ENCODE measurements around the gene TLL1. TPM values are rescaled to one million over a fixed set of nuclear protein-coding genes. Genes with fewer than 3 reads are reported as not detected.

Gene TLL1
- total and polyA plus RNA-seq, 2 of the 13 experiments (the other 11 are each of a cell fraction or from before 2014, with no cell fraction given) = not detected

DNA sequence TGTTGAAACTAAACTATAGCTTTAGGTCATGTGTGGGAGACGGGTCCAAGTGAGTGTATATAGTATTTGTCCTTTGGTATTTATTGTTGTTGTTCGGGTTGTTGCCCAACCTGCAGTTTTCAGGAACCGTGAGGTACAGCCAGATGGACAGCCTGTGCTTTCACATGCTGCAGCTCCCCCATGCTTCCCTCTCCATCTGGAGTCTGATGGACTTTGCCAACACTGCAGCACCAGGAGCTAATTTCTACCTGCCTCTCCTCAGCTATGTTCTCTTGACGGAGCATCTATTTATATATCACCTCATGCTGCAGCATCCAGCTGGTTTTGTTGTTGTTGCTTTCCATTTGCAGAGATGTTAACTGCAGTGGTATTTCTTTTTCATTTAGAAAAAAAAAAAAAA, 80.1 kb downstream of the TLL1 start:
- no peaks in the 10 kb centered on the region for H3K4me1 ChIP-seq (ENCODE audit: insufficient read depth, low read length)
- BruUV-seq (replicated peaks) = no TSS peak

DNA sequence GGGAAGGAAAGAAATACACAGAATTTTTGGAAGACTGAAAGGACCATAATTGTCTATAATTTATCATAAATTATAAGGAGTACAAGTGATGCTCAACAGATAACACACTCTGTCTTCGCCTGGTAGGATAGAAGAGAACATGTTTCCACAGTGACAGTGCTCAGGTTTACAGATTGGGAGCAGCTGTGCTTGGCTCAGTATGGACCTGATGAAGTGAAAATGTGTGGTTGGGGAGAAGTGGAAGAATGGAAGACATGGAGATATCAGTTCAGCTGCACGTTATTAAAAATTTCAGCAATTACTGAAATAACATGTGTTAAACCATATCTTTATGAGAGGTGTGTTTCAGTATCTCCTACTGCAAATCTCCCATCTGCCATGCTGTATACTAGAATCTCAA, 90.6 kb downstream of the TLL1 start:
- no peaks in the 10 kb centered on the region for H3K36me3 ChIP-seq (replicated peaks in 1 of 2; ENCODE audit: control insufficient read depth in 1 of 2, insufficient read depth in 2 of 2, low read length in 2 of 2)
- no peak for ATAC-seq
- in situ Hi-C loops (cut with HindIII; ENCODE audit: extremely low pct_ligation_motif_present, low pct_unique_long_range_greater_than_20kb) = no loop called here
- WGBS (ENCODE audit: low lambda C conversion rate) = 0% methylated on average over 2 of the region's 2 CpGs
- no peak overlapping the region for H3K4me2 ChIP-seq (ENCODE audit: low read depth, low read length)
- H3K27ac ChIP-seq (ENCODE audit: extremely low read length, insufficient read depth, low read length) = no peak overlapping the region
- no peak overlapping the region for H2AFZ ChIP-seq (ENCODE audit: low read length)
- no peak for FAIRE-seq
- intact Hi-C loops (cut with micrococcal nuclease; ENCODE audit: unreplicated experiment) = no loop called here
- H3K4me1 ChIP-seq (ENCODE audit: insufficient read depth, low read length) = no peaks in the 10 kb centered on the region
- H3K27me3 ChIP-seq (ENCODE audit: control insufficient read depth in 1 of 2, insufficient read depth in 2 of 2, low read length in 2 of 2) = no peaks in the 10 kb centered on the region
- H3K79me2 ChIP-seq (ENCODE audit: insufficient read depth, low read length) = no peaks in the 10 kb centered on the region
- H3K4me3 ChIP-seq (replicated peaks in 1 of 3; ENCODE audit: insufficient read depth in 1 of 3, low read depth in 2 of 3, low read length in 3 of 3) = no peak overlapping the region
- DNase-seq (ENCODE audit: low spot score) = no peak
- POLR2A ChIA-PET = no interaction called here
- no peaks in the 10 kb centered on the region for H3K9me3 ChIP-seq (ENCODE audit: low read length)
- no peak overlapping the region for H3K9ac ChIP-seq (ENCODE audit: insufficient read depth, low read depth, low read length)
- no peaks in the 10 kb centered on the region for H4K20me1 ChIP-seq (ENCODE audit: insufficient read depth, low read length)
- CTCF ChIA-PET (ENCODE audit: low intra/inter-chr PET ratio, low total read pairs) = no interaction called here
- no peak for TF ChIP-seq GATAD1 (CRISPR knock-in tag; IDR thresholded peaks at IDR 0.05)
- no peak for TF ChIP-seq CHCHD3 (CRISPR knock-in tag; IDR thresholded peaks at IDR 0.05)
- TF ChIP-seq ZNF205 (CRISPR knock-in tag; IDR thresholded peaks at IDR 0.05) = no peak
- no peak for TF ChIP-seq KLF16 (CRISPR knock-in tag; IDR thresholded peaks at IDR 0.05)
- TF ChIP-seq, protein P1, sequence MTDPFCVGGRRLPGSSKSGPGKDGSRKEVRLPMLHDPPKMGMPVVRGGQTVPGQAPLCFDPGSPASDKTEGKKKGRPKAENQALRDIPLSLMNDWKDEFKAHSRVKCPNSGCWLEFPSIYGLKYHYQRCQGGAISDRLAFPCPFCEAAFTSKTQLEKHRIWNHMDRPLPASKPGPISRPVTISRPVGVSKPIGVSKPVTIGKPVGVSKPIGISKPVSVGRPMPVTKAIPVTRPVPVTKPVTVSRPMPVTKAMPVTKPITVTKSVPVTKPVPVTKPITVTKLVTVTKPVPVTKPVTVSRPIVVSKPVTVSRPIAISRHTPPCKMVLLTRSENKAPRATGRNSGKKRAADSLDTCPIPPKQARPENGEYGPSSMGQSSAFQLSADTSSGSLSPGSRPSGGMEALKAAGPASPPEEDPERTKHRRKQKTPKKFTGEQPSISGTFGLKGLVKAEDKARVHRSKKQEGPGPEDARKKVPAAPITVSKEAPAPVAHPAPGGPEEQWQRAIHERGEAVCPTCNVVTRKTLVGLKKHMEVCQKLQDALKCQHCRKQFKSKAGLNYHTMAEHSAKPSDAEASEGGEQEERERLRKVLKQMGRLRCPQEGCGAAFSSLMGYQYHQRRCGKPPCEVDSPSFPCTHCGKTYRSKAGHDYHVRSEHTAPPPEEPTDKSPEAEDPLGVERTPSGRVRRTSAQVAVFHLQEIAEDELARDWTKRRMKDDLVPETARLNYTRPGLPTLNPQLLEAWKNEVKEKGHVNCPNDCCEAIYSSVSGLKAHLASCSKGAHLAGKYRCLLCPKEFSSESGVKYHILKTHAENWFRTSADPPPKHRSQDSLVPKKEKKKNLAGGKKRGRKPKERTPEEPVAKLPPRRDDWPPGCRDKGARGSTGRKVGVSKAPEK (CRISPR knock-in tag; IDR thresholded peaks at IDR 0.05; ENCODE audit: borderline replicate concordance) = no peak
- TF ChIP-seq, protein P2, sequence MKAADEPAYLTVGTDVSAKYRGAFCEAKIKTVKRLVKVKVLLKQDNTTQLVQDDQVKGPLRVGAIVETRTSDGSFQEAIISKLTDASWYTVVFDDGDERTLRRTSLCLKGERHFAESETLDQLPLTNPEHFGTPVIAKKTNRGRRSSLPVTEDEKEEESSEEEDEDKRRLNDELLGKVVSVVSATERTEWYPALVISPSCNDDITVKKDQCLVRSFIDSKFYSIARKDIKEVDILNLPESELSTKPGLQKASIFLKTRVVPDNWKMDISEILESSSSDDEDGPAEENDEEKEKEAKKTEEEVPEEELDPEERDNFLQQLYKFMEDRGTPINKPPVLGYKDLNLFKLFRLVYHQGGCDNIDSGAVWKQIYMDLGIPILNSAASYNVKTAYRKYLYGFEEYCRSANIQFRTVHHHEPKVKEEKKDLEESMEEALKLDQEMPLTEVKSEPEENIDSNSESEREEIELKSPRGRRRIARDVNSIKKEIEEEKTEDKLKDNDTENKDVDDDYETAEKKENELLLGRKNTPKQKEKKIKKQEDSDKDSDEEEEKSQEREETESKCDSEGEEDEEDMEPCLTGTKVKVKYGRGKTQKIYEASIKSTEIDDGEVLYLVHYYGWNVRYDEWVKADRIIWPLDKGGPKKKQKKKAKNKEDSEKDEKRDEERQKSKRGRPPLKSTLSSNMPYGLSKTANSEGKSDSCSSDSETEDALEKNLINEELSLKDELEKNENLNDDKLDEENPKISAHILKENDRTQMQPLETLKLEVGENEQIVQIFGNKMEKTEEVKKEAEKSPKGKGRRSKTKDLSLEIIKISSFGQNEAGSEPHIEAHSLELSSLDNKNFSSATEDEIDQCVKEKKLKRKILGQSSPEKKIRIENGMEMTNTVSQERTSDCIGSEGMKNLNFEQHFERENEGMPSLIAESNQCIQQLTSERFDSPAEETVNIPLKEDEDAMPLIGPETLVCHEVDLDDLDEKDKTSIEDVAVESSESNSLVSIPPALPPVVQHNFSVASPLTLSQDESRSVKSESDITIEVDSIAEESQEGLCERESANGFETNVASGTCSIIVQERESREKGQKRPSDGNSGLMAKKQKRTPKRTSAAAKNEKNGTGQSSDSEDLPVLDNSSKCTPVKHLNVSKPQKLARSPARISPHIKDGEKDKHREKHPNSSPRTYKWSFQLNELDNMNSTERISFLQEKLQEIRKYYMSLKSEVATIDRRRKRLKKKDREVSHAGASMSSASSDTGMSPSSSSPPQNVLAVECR (CRISPR knock-in tag; IDR thresholded peaks at IDR 0.05; ENCODE audit: borderline replicate concordance) = no peak
- no peak for TF ChIP-seq NFKB2 (CRISPR knock-in tag; IDR thresholded peaks at IDR 0.05; ENCODE audit: borderline replicate concordance)
- TF ChIP-seq, protein P3, sequence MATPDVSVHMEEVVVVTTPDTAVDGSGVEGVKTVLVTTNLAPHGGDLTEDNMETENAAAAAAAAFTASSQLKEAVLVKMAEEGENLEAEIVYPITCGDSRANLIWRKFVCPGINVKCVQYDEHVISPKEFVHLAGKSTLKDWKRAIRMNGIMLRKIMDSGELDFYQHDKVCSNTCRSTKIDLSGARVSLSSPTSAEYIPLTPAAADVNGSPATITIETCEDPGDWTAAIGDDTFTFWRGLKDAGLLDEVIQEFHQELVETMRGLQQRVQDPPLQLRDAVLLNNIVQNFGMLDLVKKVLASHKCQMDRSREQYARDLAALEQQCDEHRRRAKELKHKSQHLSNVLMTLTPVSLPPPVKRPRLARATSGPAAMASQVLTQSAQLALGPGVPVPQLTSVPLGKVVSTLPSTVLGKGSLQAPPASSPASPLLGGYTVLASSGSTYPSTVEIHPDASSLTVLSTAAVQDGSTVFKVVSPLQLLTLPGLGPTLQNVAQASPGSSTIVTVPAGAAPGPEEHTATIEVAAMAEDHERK (CRISPR knock-in tag; IDR thresholded peaks at IDR 0.05; ENCODE audit: low read depth) = no peak
- BruUV-seq (replicated peaks) = no TSS peak

More for the DNA sequence above, 80.1 kb downstream of the TLL1 start:
- Histone ChIP-seq H3K79me2 (ENCODE audit: insufficient read depth, low read length) (no peaks in the 10 kb centered on the region), H2AFZ (ENCODE audit: low read length) (no peak overlapping the region), H3K4me3 (replicated peaks in 1 of 3; ENCODE audit: insufficient read depth in 1 of 3, low read depth in 2 of 3, low read length in 3 of 3) (no peak overlapping the region), H3K36me3 (replicated peaks in 1 of 2; ENCODE audit: control insufficient read depth in 1 of 2, insufficient read depth in 2 of 2, low read length in 2 of 2) (no peaks in the 10 kb centered on the region), H3K4me2 (ENCODE audit: low read depth, low read length) (no peak overlapping the region), H3K27ac (ENCODE audit: extremely low read length, insufficient read depth, low read length) (no peak overlapping the region), H3K9ac (ENCODE audit: insufficient read depth, low read depth, low read length) (no peak overlapping the region), H3K9me3 (ENCODE audit: low read length) (no peaks in the 10 kb centered on the region; the same call in 1 of the 2 replicates), H4K20me1 (ENCODE audit: insufficient read depth, low read length) (no peaks in the 10 kb centered on the region), H3K27me3 (ENCODE audit: control insufficient read depth in 1 of 2, insufficient read depth in 2 of 2, low read length in 2 of 2) (no peaks in the 10 kb centered on the region)
- ChIA-PET POLR2A (no interaction called here), CTCF (ENCODE audit: low intra/inter-chr PET ratio, low total read pairs) (no interaction called here)
- WGBS (ENCODE audit: low lambda C conversion rate) = 4% methylated on average over 4 of the region's 4 CpGs
- ATAC-seq (no peak), DNase-seq (ENCODE audit: low spot score) (no peak), FAIRE-seq (no peak)
- intact Hi-C loops (cut with micrococcal nuclease; ENCODE audit: unreplicated experiment) (no loop called here), in situ Hi-C loops (cut with HindIII; ENCODE audit: extremely low pct_ligation_motif_present, low pct_unique_long_range_greater_than_20kb) (no loop called here)
- TF ChIP-seq ZNF235 (CRISPR knock-in tag; IDR thresholded peaks at IDR 0.05; ENCODE audit: borderline replicate concordance) (no peak), GZF1 (CRISPR knock-in tag; IDR thresholded peaks at IDR 0.05) (no peak), CEBPG (CRISPR knock-in tag; IDR thresholded peaks at IDR 0.05) (no peak)

Measured in HepG2 (cell line).